ENCODE results near the gene NEDD9.

Gene NEDD9

GRCh38 chr6:11139051-11139960 lies 93.2 kb downstream of the NEDD9 start:
- DNase-seq, result no peak

- no peak for DNase-seq
These were observed 95.7 kb downstream of the NEDD9 start for GRCh38 chr6:11136809-11137208.

Data from CD4-positive, alpha-beta T cell treated with Interleukin-6 for 4 hours (primary cell).